HepG2 (cell line): ENCODE measurements around the gene SDK1. TPM values are rescaled to one million over a fixed set of nuclear protein-coding genes. Genes with fewer than 3 reads are reported as not detected.

Experiments
- ATAC-seq: fragments of 200-7000 bp; cut with Tn5 transposase; 3 replicates; pipeline ENCODE4 v1.9.1; 2020; ENCODE audit warnings: mild to moderate bottlenecking, moderate library complexity
- BruUV-seq: library from RNA; stranded (reverse); fragments of 400-500 nt; replicated peaks from 2 replicates; lab custom pipeline; 2021; lab: Mats Ljungman, UMichigan
- CTCF ChIA-PET: fragments of 300-600 bp; formaldehyde crosslinking; extraction: SDS; loops from one replicate; lab custom pipeline; 2021; ENCODE audit warnings: low total read pairs, inconsistent platforms, low intra/inter-chr PET ratio; lab: Yijun Ruan, JAX
- POLR2A ChIA-PET: fragments of 350-600 bp; sonication (Branson Sonifier 250); formaldehyde crosslinking; loops from one replicate; lab custom pipeline; 2020; ENCODE audit warnings: antibody characterized with exemption, inconsistent platforms; lab: Yijun Ruan, JAX
- DNase-seq: peaks from one replicate; pipeline ENCODE4 v3.0.0-alpha.2; 2015; ENCODE audit warnings: low spot score
- FAIRE-seq: peaks from 3 replicates; lab custom pipeline; 2011; peaks lifted over from hg19 to GRCh38; lab: Jason Lieb, UNC
- H2AFZ ChIP-seq: one replicate; pipeline ENCODE4 v1.6.1; 2011; ENCODE audit warnings: low read length, inconsistent platforms
- H3K27ac ChIP-seq: fragments of 300-600 bp; 3 replicates; pipeline ENCODE4 v1.8.0; 2011; ENCODE audit warnings: mixed run types, mild to moderate bottlenecking, mixed read lengths, low read length, inconsistent platforms; ENCODE audit not compliant: insufficient read depth; ENCODE audit errors: extremely low read length
- H3K27me3 ChIP-seq, 2 experiments: fragments of 200-600 bp in 1 of 2; 2 replicates in 1 of 2; 3 replicates in 1 of 2; pipeline versions ENCODE4 v1.6.0 to v1.8.0; 2011; ENCODE audit warnings: low read length in 2 of 2, mild to moderate bottlenecking in 2 of 2, moderate library complexity in 2 of 2, inconsistent platforms in 1 of 2; ENCODE audit not compliant: insufficient read depth in 2 of 2, control insufficient read depth in 1 of 2
- H3K36me3 ChIP-seq, 2 experiments: fragments of 200-600 bp in 1 of 2; replicated peaks in 1 of 2; 2 replicates in 1 of 2; 3 replicates in 1 of 2; pipeline versions ENCODE4 v1.5.1 to v1.8.0; 2011; ENCODE audit warnings: low read length in 2 of 2, inconsistent platforms in 1 of 2; ENCODE audit not compliant: insufficient read depth in 2 of 2, control insufficient read depth in 1 of 2
- H3K4me1 ChIP-seq: 2 replicates; pipeline ENCODE4 v1.5.1; 2012; ENCODE audit warnings: low read length, inconsistent platforms; ENCODE audit not compliant: insufficient read depth
- H3K4me2 ChIP-seq: 2 replicates; pipeline ENCODE4 v1.6.0; 2011; ENCODE audit warnings: low read depth, low read length, inconsistent platforms
- H3K4me3 ChIP-seq, 3 experiments: fragments of 200-600 bp in 1 of 3; sonication (generic), shearing (Covaris generic) in 1 of 3; replicated peaks in 1 of 3; 2 replicates each; pipeline ENCODE4 v1.5.1; 2011 to 2016; ENCODE audit warnings: low read length in 3 of 3, inconsistent platforms in 2 of 3, low read depth in 2 of 3, mild to moderate bottlenecking in 2 of 3, control low read depth in 1 of 3, mixed read lengths in 1 of 3; ENCODE audit not compliant: insufficient read depth in 1 of 3
- H3K79me2 ChIP-seq: one replicate; pipeline ENCODE4 v1.6.1; 2011; ENCODE audit warnings: low read length, inconsistent platforms; ENCODE audit not compliant: insufficient read depth
- H3K9ac ChIP-seq: 2 replicates; pipeline ENCODE4 v1.6.0; 2011; ENCODE audit warnings: mild to moderate bottlenecking, low read depth, low read length, inconsistent platforms; ENCODE audit not compliant: insufficient read depth
- H3K9me3 ChIP-seq: 2 replicates; pipeline ENCODE4 v1.5.1; 2012; ENCODE audit warnings: mild to moderate bottlenecking, low read length
- H4K20me1 ChIP-seq: 2 replicates; pipeline ENCODE4 v1.6.0; 2011; ENCODE audit warnings: inconsistent platforms, mild to moderate bottlenecking, low read length, moderate library complexity; ENCODE audit not compliant: insufficient read depth
- CCAR2 ChIP-seq: fragments of 200-400 bp; formaldehyde crosslinking; optimal IDR thresholded peaks from 2 replicates; pipeline ENCODE3; 2018; ENCODE audit warnings: low read depth, mild to moderate bottlenecking, low read length, moderate library complexity
- CERS6 ChIP-seq: sonication (generic); formaldehyde crosslinking; IDR thresholded peaks from 2 replicates; pipeline ENCODE4 v1.5.0; 2020; ENCODE audit warnings: missing genetic modification reagents
- FOXP4 ChIP-seq: sonication (generic); formaldehyde crosslinking; IDR thresholded peaks from 2 replicates; pipeline ENCODE4 v1.4.0; 2020; ENCODE audit warnings: missing genetic modification reagents
- HINFP ChIP-seq: sonication (generic); formaldehyde crosslinking; IDR thresholded peaks from 2 replicates; pipeline ENCODE4 v1.4.0; 2020; ENCODE audit warnings: low read depth, mild to moderate bottlenecking, missing genetic modification reagents
- MAZ ChIP-seq, 2 experiments: sonication (generic) in 1 of 2; formaldehyde crosslinking in 1 of 2; IDR thresholded peaks; 2 replicates each; pipeline versions ENCODE4 v1.5.0 to v1.6.1; 2012 to 2020; ENCODE audit warnings: low read depth in 2 of 2, mild to moderate bottlenecking in 2 of 2, borderline replicate concordance in 1 of 2, improper control_type of control experiment in 1 of 2, low read length in 1 of 2, missing genetic modification reagents in 1 of 2, moderate library complexity in 1 of 2
- PHF20 ChIP-seq: sonication (generic); formaldehyde crosslinking; IDR thresholded peaks from 2 replicates; pipeline ENCODE4 v1.5.0; 2020; ENCODE audit warnings: mild to moderate bottlenecking, missing genetic modification reagents
- TMF1 ChIP-seq: sonication (generic); formaldehyde crosslinking; IDR thresholded peaks from 2 replicates; pipeline ENCODE4 v1.8.1; 2022; ENCODE audit warnings: low read depth, missing genetic modification reagents
- ZFYVE20 ChIP-seq: sonication (generic); formaldehyde crosslinking; IDR thresholded peaks from 2 replicates; pipeline ENCODE4 v1.8.0; 2023; ENCODE audit warnings: low read depth, mild to moderate bottlenecking, moderate library complexity, missing genetic modification reagents, borderline replicate concordance
- ZNF512B ChIP-seq: sonication (generic); formaldehyde crosslinking; IDR thresholded peaks from 2 replicates; pipeline ENCODE4 v1.5.1; 2020; ENCODE audit warnings: missing genetic modification reagents, mild to moderate bottlenecking, borderline replicate concordance
- ZNF550 ChIP-seq: sonication (generic); formaldehyde crosslinking; IDR thresholded peaks from 2 replicates; pipeline ENCODE4 v1.4.0; 2020; ENCODE audit warnings: mild to moderate bottlenecking, missing genetic modification reagents, borderline replicate concordance
- ZNF556 ChIP-seq: sonication (generic); formaldehyde crosslinking; IDR thresholded peaks from 2 replicates; pipeline ENCODE4 v1.4.0; 2020; ENCODE audit warnings: mild to moderate bottlenecking, missing genetic modification reagents, borderline replicate concordance
- ZNF562 ChIP-seq: sonication (generic); formaldehyde crosslinking; IDR thresholded peaks from 2 replicates; pipeline ENCODE4 v1.8.0; 2022; ENCODE audit warnings: missing genetic modification reagents, borderline replicate concordance
- ZNF577 ChIP-seq: sonication (generic); formaldehyde crosslinking; IDR thresholded peaks from 2 replicates; pipeline ENCODE4 v1.4.0; 2020; ENCODE audit warnings: mild to moderate bottlenecking, low read depth, missing genetic modification reagents, borderline replicate concordance
- ZNF615 ChIP-seq: sonication (generic); formaldehyde crosslinking; IDR thresholded peaks from 2 replicates; pipeline ENCODE4 v1.5.0; 2020; ENCODE audit warnings: mild to moderate bottlenecking, missing genetic modification reagents, borderline replicate concordance
- ZNF775 ChIP-seq: sonication (generic); formaldehyde crosslinking; IDR thresholded peaks from 2 replicates; pipeline ENCODE4 v1.4.0; 2020; ENCODE audit warnings: missing genetic modification reagents, mild to moderate bottlenecking, moderate library complexity, borderline replicate concordance
- WGBS: methylation state at CpG from one replicate; pipeline ENCODE4 v1.1.6; 2017; ENCODE audit warnings: low lambda C conversion rate; 5-methylcytosine and 5-hydroxymethylcytosine counted together
- in situ Hi-C: cut with HindIII; loops from 2 replicates; pipeline ENCODE4 v1.10.0; 2017; ENCODE audit warnings: low pct_unique_long_range_greater_than_20kb; ENCODE audit not compliant: extremely low pct_ligation_motif_present
- intact Hi-C: fragments of 100-400 bp; cut with micrococcal nuclease; formaldehyde crosslinking; loops from one replicate; pipeline ENCODE4 v1.10.0; 2022; ENCODE audit not compliant: unreplicated experiment
- polyA plus RNA-seq, 8 experiments: library from polyadenylated mRNA; depleted of rRNA in 3 of 8; stranded (reverse) in 7 of 8; unstranded in 1 of 8; fragments of >200 nt; fragmentation: Illumina TruSeq in 4 of 8; extraction: Trizol in 4 of 8; gene quantifications; 2 replicates each; pipeline versions ENCODE4 v1.2.1 to v1.2.3, GENCODE V29; 2011 to 2016; ENCODE audit warnings: low read depth in 4 of 8, missing spikeins in 1 of 8, mixed read lengths in 1 of 8; ENCODE audit not compliant: insufficient read depth in 1 of 8
- total RNA-seq, 5 experiments: library from RNA; depleted of rRNA; stranded (reverse); fragments of >200 nt; fragmentation: Illumina TruSeq; extraction: Trizol; gene quantifications; 2 replicates each; pipeline ENCODE4 v1.2.3, GENCODE V29; 2016; ENCODE audit warnings: low read depth in 1 of 5

Gene SDK1
- total and polyA plus RNA-seq, 2 of the 13 experiments (the other 11 are each of a cell fraction or from before 2014, with no cell fraction given) = 0.35 to 2.4 TPM

GRCh38 chr7:3279147-3279818, 21.8 kb upstream of the SDK1 start:
- H3K9ac ChIP-seq = no peak overlapping the region
- no peaks in the 10 kb centered on the region for H4K20me1 ChIP-seq
- in situ Hi-C loops = no loop called here
- H3K27me3 ChIP-seq = no peaks in the 10 kb centered on the region
- H3K4me3 ChIP-seq = no peak overlapping the region
- no peak for TF ChIP-seq ZNF615 (CRISPR knock-in tag)
- TF ChIP-seq CERS6 = no peak
- no peak for TF ChIP-seq CCAR2
- no peak for TF ChIP-seq ZNF775
- TF ChIP-seq ZFYVE20 = no peak
- TF ChIP-seq ZNF577 (CRISPR knock-in tag) = no peak
- TF ChIP-seq PHF20 (CRISPR knock-in tag) = no peak
- no peak for TF ChIP-seq ZNF512B (CRISPR knock-in tag)
- no peak for TF ChIP-seq ZNF562 (CRISPR knock-in tag)
- TF ChIP-seq MAZ (IDR thresholded peaks at IDR 0.05; ENCODE audit: borderline replicate concordance, low read depth, low read length) = no peak
- no peak for TF ChIP-seq MAZ (CRISPR knock-in tag; IDR thresholded peaks at IDR 0.05; ENCODE audit: low read depth)
- TF ChIP-seq ZNF556 (CRISPR knock-in tag) = no peak
- TF ChIP-seq ZNF550 (CRISPR knock-in tag) = no peak
- TF ChIP-seq TMF1 (CRISPR knock-in tag) = no peak
- TF ChIP-seq FOXP4 (CRISPR knock-in tag) = no peak
- no peak for TF ChIP-seq HINFP (CRISPR knock-in tag)
- FAIRE-seq = no peak
- peaks cover 6% of the 10 kb centered on the region; the same call in 1 of the 2 replicates for H3K4me1 ChIP-seq
- intact Hi-C loops = no loop called here
- ATAC-seq = no peak
- ChIA-PET POLR2A (no interaction called here), CTCF (no interaction called here)
- no TSS peak for BruUV-seq
- H3K36me3 ChIP-seq = no peaks in the 10 kb centered on the region
- H2AFZ ChIP-seq = no peak overlapping the region
- WGBS = 67% methylated on average over 3 of the region's 3 CpGs
- no peaks in the 10 kb centered on the region for H3K79me2 ChIP-seq
- H3K27ac ChIP-seq = no peak overlapping the region
- no peak overlapping the region for H3K4me2 ChIP-seq
- no peak for DNase-seq
- H3K9me3 ChIP-seq = no peaks in the 10 kb centered on the region
